HG03354 (cell line): ENCODE measurements around the gene DZIP1.

Source experiments
- ATAC-seq: cut with Tn5 transposase; IDR thresholded peaks from one replicate; pipeline ENCODE4 v1.9.1; 2021; ENCODE audit warnings: mild to moderate bottlenecking; ENCODE audit not compliant: unreplicated experiment, poor library complexity, severe bottlenecking

The DZIP1 gene

GRCh38 chr13:95647321-95647720, 2.8 kb upstream of the DZIP1 start:
- ATAC-seq, result no peak

- ATAC-seq, result peak; percentile 51
These were observed 439 bp downstream of the DZIP1 start for GRCh38 chr13:95643936-95644598.

- peak; percentile 9 for ATAC-seq
These were observed 953 bp downstream of the DZIP1 start for GRCh38 chr13:95643571-95643935.

GRCh38 chr13:95642999-95643398, 1.5 kb downstream of the DZIP1 start:
- ATAC-seq, result no peak

- no peak for ATAC-seq
These were observed 2.4 kb downstream of the DZIP1 start for GRCh38 chr13:95642028-95642621.

- no peak for ATAC-seq
These were observed 3.0 kb downstream of the DZIP1 start for GRCh38 chr13:95641291-95642027.

GRCh38 chr13:95636853-95637252, 7.7 kb downstream of the DZIP1 start:
- no peak for ATAC-seq

GRCh38 chr13:95630593-95630992, 13.9 kb downstream of the DZIP1 start:
- no peak for ATAC-seq

- no peak for ATAC-seq
These were observed 15.4 kb downstream of the DZIP1 start for GRCh38 chr13:95629071-95629470.

- no peak for ATAC-seq
These were observed 16.0 kb downstream of the DZIP1 start for GRCh38 chr13:95628488-95628887.

- ATAC-seq, result no peak
These were observed 16.9 kb downstream of the DZIP1 start for GRCh38 chr13:95627590-95627989.

- no peak for ATAC-seq
These were observed 17.7 kb downstream of the DZIP1 start for GRCh38 chr13:95626768-95627167.

- ATAC-seq, result peak; percentile 77
These were observed 20.5 kb downstream of the DZIP1 start for GRCh38 chr13:95624020-95624419.

GRCh38 chr13:95623141-95623540, 21.4 kb downstream of the DZIP1 start:
- no peak for ATAC-seq

GRCh38 chr13:95620825-95621498, 23.5 kb downstream of the DZIP1 start:
- ATAC-seq, result no peak

- no peak for ATAC-seq
These were observed 24.3 kb downstream of the DZIP1 start for GRCh38 chr13:95620030-95620824.

- ATAC-seq, result no peak
These were observed 29.0 kb downstream of the DZIP1 start for GRCh38 chr13:95615539-95615938.

GRCh38 chr13:95614641-95615245, 29.8 kb downstream of the DZIP1 start:
- ATAC-seq, result no peak

GRCh38 chr13:95608640-95609323, 35.7 kb downstream of the DZIP1 start:
- ATAC-seq, result no peak
